ENCODE results near the gene RTN4IP1.
"Not testable (repeated sequence)": the region's sequence is repeated elsewhere in the genome, so short reads cannot be mapped to it uniquely, and the experiment has no call there.

RTN4IP1 gene

GRCh38 chr6:106627760-106628159, 1.5 kb downstream of the RTN4IP1 start:
- not testable (repeated sequence) for DNase-seq (ENCODE audit: low spot score)

GRCh38 chr6:106626485-106626884, 2.8 kb downstream of the RTN4IP1 start:
- peak; percentile 32 for DNase-seq (ENCODE audit: low spot score)

GRCh38 chr6:106623039-106623438, 6.3 kb downstream of the RTN4IP1 start:
- DNase-seq (ENCODE audit: low spot score), result no peak

GRCh38 chr6:106622412-106622811, 6.9 kb downstream of the RTN4IP1 start:
- no peak for DNase-seq (ENCODE audit: low spot score)

- DNase-seq (ENCODE audit: low spot score), result no peak
These were observed 8.2 kb downstream of the RTN4IP1 start for GRCh38 chr6:106620931-106621672.

- no peak for DNase-seq (ENCODE audit: low spot score)
These were observed 10.1 kb downstream of the RTN4IP1 start for GRCh38 chr6:106619223-106619622.

GRCh38 chr6:106618324-106618723, 11.0 kb downstream of the RTN4IP1 start:
- no peak for DNase-seq (ENCODE audit: low spot score)

GRCh38 chr6:106617857-106618256, 11.4 kb downstream of the RTN4IP1 start:
- DNase-seq (ENCODE audit: low spot score), result no peak

GRCh38 chr6:106617302-106617701, 12.0 kb downstream of the RTN4IP1 start:
- DNase-seq (ENCODE audit: low spot score), result no peak

- no peak for DNase-seq (ENCODE audit: low spot score)
These were observed 14.6 kb downstream of the RTN4IP1 start for GRCh38 chr6:106614592-106615257.

- no peak for DNase-seq (ENCODE audit: low spot score)
These were observed 15.1 kb downstream of the RTN4IP1 start for GRCh38 chr6:106614166-106614565.

GRCh38 chr6:106613590-106613989, 15.7 kb downstream of the RTN4IP1 start:
- DNase-seq (ENCODE audit: low spot score), result no peak

GRCh38 chr6:106612671-106613416, 16.5 kb downstream of the RTN4IP1 start:
- peak; percentile 20 for DNase-seq (ENCODE audit: low spot score)

GRCh38 chr6:106611030-106611429, 18.3 kb downstream of the RTN4IP1 start:
- DNase-seq (ENCODE audit: low spot score), result no peak

- DNase-seq (ENCODE audit: low spot score), result peak; percentile 47
These were observed 19.6 kb downstream of the RTN4IP1 start for GRCh38 chr6:106609699-106610098.

GRCh38 chr6:106608080-106608668, 21.1 kb downstream of the RTN4IP1 start:
- DNase-seq (ENCODE audit: low spot score), result peak; percentile 76

GRCh38 chr6:106600329-106600728, 29.0 kb downstream of the RTN4IP1 start:
- no peak for DNase-seq (ENCODE audit: low spot score)

GRCh38 chr6:106599440-106599839, 29.9 kb downstream of the RTN4IP1 start:
- no peak for DNase-seq (ENCODE audit: low spot score)

GRCh38 chr6:106591111-106591825, 38.0 kb downstream of the RTN4IP1 start:
- peak; percentile 87 for DNase-seq (ENCODE audit: low spot score)

- not testable (repeated sequence) for DNase-seq (ENCODE audit: low spot score)
These were observed 40.4 kb downstream of the RTN4IP1 start for GRCh38 chr6:106588937-106589336.

GRCh38 chr6:106586815-106587415, 42.4 kb downstream of the RTN4IP1 start:
- DNase-seq (ENCODE audit: low spot score), result no peak

Data from kidney tubule cell (primary cell).